Stimulated activated CD4-positive, alpha-beta T cell treated with anti-CD3 and anti-CD28 coated beads, Interleukin-15, amount 100 ng/mL, for 24 hours (primary cell): Measurements from ENCODE around the gene HS3ST2.
A peak's percentile ranks its signal among the peaks of the same experiment; 100 is the strongest.
"Not testable (repeated sequence)": the region's sequence is repeated elsewhere in the genome, so short reads cannot be mapped to it uniquely, and the experiment has no call there.

Source experiments
- DNase-seq: peaks from one replicate; pipeline ENCODE4 v3.0.0-alpha.2; 2020

Gene HS3ST2

GRCh38 chr16:22814711-22815105 lies 746 bp downstream of the HS3ST2 start:
- peak; percentile 3 for DNase-seq

DNA sequence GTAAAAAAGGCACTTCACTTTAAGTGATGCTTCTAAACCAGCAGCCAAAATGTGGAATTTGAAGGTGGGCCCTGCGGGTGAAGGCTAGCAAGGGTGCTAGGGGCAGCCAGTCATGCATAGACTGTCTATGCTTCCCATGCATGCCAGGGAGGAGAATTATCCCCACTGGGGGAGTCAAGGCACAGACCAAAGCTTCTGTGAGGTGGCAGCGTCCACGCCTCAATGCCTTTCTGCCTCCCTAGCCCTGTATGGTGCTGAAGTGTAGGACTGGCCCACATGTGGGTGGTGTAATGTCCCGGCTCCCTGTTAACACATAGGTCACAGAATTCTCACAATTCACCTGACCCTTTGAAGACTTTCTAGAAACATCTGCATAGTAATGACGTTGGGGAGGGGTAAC lies 1.9 kb downstream of the HS3ST2 start:
- no peak for DNase-seq

DNA sequence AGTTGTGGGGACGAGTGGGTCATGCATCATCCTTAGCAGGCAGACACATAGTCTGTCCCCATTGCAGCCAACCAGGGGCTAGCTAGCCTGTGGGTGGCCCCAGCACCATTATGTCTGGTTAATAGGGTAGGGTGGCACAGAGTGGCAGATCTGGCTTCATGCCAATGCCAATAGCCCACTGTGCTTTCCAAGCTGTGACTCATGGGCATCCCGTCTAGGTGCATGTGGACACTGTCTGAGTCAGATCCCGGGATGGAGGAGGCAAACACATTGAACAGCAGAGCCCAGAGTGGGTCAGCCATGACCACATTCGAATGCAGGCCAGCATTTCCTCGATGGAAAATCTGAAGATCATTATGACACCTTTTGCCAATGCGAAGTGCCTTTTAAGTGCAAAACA lies 2.5 kb downstream of the HS3ST2 start:
- no peak for DNase-seq

GRCh38 chr16:22818736-22819135 lies 4.8 kb downstream of the HS3ST2 start:
- DNase-seq, result not testable (repeated sequence)

- DNase-seq, result no peak
These were observed 24.7 kb downstream of the HS3ST2 start for GRCh38 chr16:22838681-22839080.

DNA sequence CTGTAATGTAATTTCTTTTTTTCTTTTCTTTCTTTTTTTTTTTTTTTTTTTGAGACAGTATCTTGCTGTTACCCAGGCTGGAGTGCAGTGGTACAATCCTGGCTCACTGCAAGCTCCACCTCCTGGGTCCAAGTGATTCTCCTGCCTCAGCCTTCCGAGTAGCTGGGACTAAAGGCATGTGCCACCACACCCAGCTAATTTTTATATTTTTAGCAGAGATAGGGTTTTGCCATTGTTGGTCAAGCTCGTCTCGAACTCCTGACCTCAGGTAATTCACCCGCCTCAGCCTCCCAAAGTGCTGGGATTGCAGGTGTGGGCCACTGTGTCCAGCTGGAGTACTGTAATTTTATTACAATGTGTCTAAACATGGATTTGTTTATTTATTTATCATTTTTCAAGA lies 28.1 kb downstream of the HS3ST2 start:
- DNase-seq, result not testable (repeated sequence)

DNA sequence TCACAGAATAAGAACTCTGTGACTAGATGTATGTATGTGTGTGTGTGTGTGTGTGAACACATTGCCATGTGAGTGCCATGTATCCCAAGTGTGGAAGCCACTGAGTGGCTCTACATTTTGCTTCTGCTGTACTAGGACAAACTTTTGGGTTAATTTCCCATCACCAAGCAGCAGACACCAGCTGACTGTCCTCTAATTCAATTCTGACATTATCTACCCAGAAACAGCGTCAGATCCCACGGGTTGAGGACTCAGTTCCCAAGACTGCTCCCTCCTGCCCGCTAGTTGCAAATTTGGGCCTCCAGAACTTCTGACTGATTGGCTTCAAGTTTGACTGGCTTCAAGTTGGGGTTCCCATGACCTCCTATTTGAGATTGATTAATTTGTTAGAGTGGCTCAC lies 29.2 kb downstream of the HS3ST2 start:
- no peak for DNase-seq

GRCh38 chr16:22843856-22844255 lies 29.9 kb downstream of the HS3ST2 start:
- DNase-seq, result no peak

DNA sequence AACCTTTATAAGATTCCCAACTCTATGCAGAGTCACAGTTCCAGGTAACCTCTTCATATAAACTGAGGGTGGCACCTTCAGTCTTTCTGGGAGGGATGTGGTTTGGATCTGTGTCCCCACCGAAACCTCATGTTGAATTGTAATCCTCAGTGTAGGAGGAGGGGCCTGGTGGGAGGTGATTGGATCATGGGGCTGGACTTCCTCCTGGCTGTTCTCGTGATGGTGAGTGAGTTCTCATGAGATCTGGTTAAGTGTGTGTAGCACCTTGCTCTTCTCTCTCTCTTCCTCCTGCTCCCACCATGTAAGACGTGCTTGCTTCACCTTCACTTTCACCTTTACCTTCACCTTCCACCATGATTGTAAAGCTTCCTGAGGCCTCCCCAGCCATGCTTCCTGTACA lies 30.5 kb downstream of the HS3ST2 start:
- no peak for DNase-seq

DNA sequence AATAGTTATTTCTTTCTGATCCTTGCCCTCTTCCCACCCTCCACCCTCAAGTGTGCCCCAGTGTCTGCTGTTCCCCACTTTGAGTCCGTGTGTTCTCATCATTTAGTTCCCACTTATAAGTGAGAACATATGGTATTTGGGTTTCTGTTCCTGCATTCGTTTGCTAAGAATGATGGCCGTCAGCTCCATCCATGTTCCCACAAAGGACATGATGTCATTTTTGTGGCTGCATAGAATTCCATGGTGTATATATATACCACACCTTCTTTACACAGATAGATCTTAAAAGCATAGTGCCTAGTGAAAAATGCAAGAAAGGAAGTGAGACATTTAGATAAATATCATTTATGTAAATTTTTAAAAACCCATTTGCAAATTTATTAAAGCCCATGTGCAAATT lies 33.1 kb downstream of the HS3ST2 start:
- DNase-seq, result no peak

GRCh38 chr16:22847690-22848089 lies 33.7 kb downstream of the HS3ST2 start:
- no peak for DNase-seq

GRCh38 chr16:22848451-22848850 lies 34.5 kb downstream of the HS3ST2 start:
- DNase-seq, result no peak

DNA sequence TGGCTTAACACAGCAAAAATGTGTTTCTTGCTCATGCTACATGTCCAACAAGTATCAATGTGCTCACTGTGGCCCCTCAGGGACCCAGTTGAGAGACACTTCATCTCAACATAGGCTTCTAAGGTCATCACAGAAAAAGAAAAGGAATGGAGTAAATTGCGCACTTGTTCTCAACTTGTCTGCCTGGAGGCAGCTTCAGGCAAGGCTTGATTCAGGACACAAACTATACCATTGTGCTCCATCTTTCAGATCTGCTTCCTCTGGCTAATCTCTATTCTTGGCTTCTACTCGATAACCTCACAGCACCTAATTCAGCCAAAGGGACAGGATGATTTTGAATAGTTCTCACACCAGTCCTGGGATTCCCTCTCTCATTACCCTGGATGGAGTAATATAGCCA lies 35.6 kb downstream of the HS3ST2 start:
- DNase-seq, result no peak

GRCh38 chr16:22855231-22855630 lies 41.3 kb downstream of the HS3ST2 start:
- no peak for DNase-seq

GRCh38 chr16:22857296-22858025 lies 43.5 kb downstream of the HS3ST2 start:
- DNase-seq, result no peak

GRCh38 chr16:22859925-22860324 lies 46.0 kb downstream of the HS3ST2 start:
- no peak for DNase-seq

- no peak for DNase-seq
These were observed 47.6 kb downstream of the HS3ST2 start for GRCh38 chr16:22861580-22861979.

DNA sequence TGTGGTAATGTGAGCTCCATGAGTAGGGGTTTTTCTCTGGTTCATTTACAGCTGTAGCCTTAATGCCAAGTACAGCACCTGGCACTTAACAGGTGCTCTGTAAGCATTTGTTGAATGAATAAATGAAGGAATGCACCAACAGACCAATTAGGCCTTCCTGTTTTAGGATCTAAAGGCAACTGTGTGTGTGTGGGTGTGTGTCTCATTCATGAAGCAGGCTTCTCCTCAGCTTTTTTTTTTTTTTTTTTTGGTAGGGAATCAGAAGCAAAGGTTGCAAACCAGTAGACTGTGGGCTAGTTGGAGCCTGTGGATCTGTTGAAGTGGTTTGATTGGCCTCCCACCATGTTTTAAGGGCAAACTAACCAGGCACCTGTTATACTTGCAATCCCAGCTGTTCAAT lies 48.1 kb downstream of the HS3ST2 start:
- DNase-seq, result no peak

- no peak for DNase-seq
These were observed 50.4 kb downstream of the HS3ST2 start for GRCh38 chr16:22864375-22864774.

GRCh38 chr16:22868593-22869224 lies 54.7 kb downstream of the HS3ST2 start:
- DNase-seq, result no peak

GRCh38 chr16:22871861-22872260 lies 57.9 kb downstream of the HS3ST2 start:
- no peak for DNase-seq

GRCh38 chr16:22874394-22874793 lies 60.4 kb downstream of the HS3ST2 start:
- DNase-seq, result no peak

GRCh38 chr16:22878955-22879354 lies 65.0 kb downstream of the HS3ST2 start:
- DNase-seq, result no peak

GRCh38 chr16:22879466-22879865 lies 65.5 kb downstream of the HS3ST2 start:
- no peak for DNase-seq

DNA sequence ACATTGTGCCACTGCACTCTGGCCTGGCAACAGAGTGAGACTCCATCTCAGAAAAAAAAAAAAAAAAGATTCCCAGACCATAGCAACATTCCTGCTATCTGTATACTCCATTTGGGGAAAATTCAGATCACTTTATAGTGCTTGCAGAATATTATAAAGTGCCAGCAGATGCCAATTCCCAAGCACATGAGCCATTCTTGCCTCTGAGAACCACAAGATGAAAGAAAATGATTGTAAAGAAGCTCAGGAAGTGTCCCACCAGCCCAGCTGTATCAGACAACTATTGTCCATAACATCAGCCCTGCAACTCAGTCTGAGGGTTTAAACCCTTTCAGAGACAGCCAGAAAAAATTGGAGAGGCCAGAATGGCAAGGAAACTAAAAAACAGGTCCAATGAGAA lies 69.0 kb downstream of the HS3ST2 start:
- DNase-seq, result no peak
